ENCODE results near the gene LYPD4.

Gene LYPD4

GRCh38 chr19:41804336-41804735 is 40.1 kb downstream of the LYPD4 start:
- H3K27me3 ChIP-seq (ENCODE audit: insufficient read depth, low read length) = no peaks in the 10 kb centered on the region; the same call in 1 of the 2 replicates
- no peak for TF ChIP-seq CTCF (IDR thresholded peaks at IDR 0.05; ENCODE audit: low read length)
- TF ChIP-seq EZH2 (IDR thresholded peaks at IDR 0.05; ENCODE audit: borderline replicate concordance, low read length) = no peak
- no peak overlapping the region for H3K9ac ChIP-seq (ENCODE audit: low read length)
- H3K36me3 ChIP-seq (ENCODE audit: insufficient read depth, low read length) = no peaks in the 10 kb centered on the region
- no peak overlapping the region for H3K4me3 ChIP-seq (ENCODE audit: low read depth, low read length, poor library complexity, severe bottlenecking)
- H2AFZ ChIP-seq (ENCODE audit: low read length) = no peak overlapping the region
- H4K20me1 ChIP-seq (ENCODE audit: insufficient read depth, low read length) = no peaks in the 10 kb centered on the region
- no peaks in the 10 kb centered on the region for H3K79me2 ChIP-seq (ENCODE audit: insufficient read depth, low read length)
- H3F3A ChIP-seq (ENCODE audit: insufficient read depth, low read length) = no peaks in the 10 kb centered on the region
- H3K4me1 ChIP-seq (ENCODE audit: insufficient read depth, low read length, severe bottlenecking) = peaks cover 11% of the 10 kb centered on the region
- H3K27ac ChIP-seq (ENCODE audit: low read depth, low read length, poor library complexity, severe bottlenecking) = no peak overlapping the region
- no peaks in the 10 kb centered on the region for H3K9me3 ChIP-seq (ENCODE audit: low read length)
- H3K9me2 ChIP-seq (ENCODE audit: low read depth, low read length) = no peaks in the 10 kb centered on the region
- H3K4me2 ChIP-seq (ENCODE audit: low read length) = no peak overlapping the region

DNA sequence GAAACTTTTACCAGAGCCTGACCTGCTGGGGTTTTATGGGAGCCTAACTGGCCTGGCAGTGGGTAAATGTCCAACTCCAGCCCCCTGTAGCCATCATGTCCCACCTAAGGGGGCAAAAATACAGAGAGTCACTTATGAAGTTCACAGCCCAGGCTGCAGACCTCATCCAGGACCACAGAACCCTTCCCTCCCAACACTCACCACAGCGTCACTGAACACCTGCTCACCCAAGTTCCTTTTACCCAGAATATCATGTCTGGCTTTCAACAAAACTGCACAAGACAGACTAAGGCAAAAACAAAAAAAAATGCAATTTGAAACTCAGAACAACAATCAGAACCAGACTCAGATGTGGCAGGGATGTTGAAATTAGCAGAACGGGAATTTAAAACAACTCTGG is 41.7 kb downstream of the LYPD4 start:
- no peaks in the 10 kb centered on the region for H3K9me3 ChIP-seq (ENCODE audit: low read length)
- no peak overlapping the region for H3K4me3 ChIP-seq (ENCODE audit: low read depth, low read length, poor library complexity, severe bottlenecking)
- H3K4me1 ChIP-seq (ENCODE audit: insufficient read depth, low read length, severe bottlenecking) = peaks cover 11% of the 10 kb centered on the region
- no peak overlapping the region for H3K27ac ChIP-seq (ENCODE audit: low read depth, low read length, poor library complexity, severe bottlenecking)
- H3K79me2 ChIP-seq (ENCODE audit: insufficient read depth, low read length) = no peaks in the 10 kb centered on the region
- H3K4me2 ChIP-seq (ENCODE audit: low read length) = no peak overlapping the region
- H3K9ac ChIP-seq (ENCODE audit: low read length) = no peak overlapping the region
- no peaks in the 10 kb centered on the region for H3K36me3 ChIP-seq (ENCODE audit: insufficient read depth, low read length)
- no peaks in the 10 kb centered on the region for H3K9me2 ChIP-seq (ENCODE audit: low read depth, low read length)
- TF ChIP-seq CTCF (IDR thresholded peaks at IDR 0.05; ENCODE audit: low read length) = no peak
- TF ChIP-seq EZH2 (IDR thresholded peaks at IDR 0.05; ENCODE audit: borderline replicate concordance, low read length) = no peak
- no peak overlapping the region for H2AFZ ChIP-seq (ENCODE audit: low read length)
- H3F3A ChIP-seq (ENCODE audit: insufficient read depth, low read length) = no peaks in the 10 kb centered on the region
- no peaks in the 10 kb centered on the region; the same call in 1 of the 2 replicates for H3K27me3 ChIP-seq (ENCODE audit: insufficient read depth, low read length)
- H4K20me1 ChIP-seq (ENCODE audit: insufficient read depth, low read length) = no peaks in the 10 kb centered on the region

DNA sequence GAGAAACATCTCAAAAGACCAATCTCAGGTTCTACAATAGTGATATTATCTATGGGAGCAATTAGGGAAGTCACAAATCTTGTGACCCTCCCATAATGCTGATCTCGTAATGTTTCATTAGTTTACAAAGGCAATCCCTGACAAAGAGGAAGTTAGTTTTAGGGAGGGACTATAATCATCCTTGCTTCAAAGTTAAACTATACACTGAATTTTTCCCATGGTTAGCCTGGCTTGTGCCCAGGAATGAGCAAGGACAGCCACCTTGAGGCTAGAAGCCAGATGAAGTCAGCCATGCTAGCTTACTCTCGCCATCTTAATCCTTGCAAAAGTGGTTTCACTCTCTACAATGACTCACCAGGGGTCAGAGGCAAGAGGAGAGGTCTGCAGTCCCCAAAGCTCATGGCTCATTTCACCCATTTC is 42.7 kb downstream of the LYPD4 start:
- no peak overlapping the region for H3K27ac ChIP-seq (ENCODE audit: low read depth, low read length, poor library complexity, severe bottlenecking)
- no peaks in the 10 kb centered on the region for H3K9me3 ChIP-seq (ENCODE audit: low read length)
- H3K9ac ChIP-seq (ENCODE audit: low read length) = no peak overlapping the region
- no peak overlapping the region for H2AFZ ChIP-seq (ENCODE audit: low read length)
- no peaks in the 10 kb centered on the region for H4K20me1 ChIP-seq (ENCODE audit: insufficient read depth, low read length)
- H3K79me2 ChIP-seq (ENCODE audit: insufficient read depth, low read length) = no peaks in the 10 kb centered on the region
- H3K4me2 ChIP-seq (ENCODE audit: low read length) = no peak overlapping the region
- H3K9me2 ChIP-seq (ENCODE audit: low read depth, low read length) = no peaks in the 10 kb centered on the region
- no peaks in the 10 kb centered on the region for H3F3A ChIP-seq (ENCODE audit: insufficient read depth, low read length)
- peaks cover 11% of the 10 kb centered on the region for H3K4me1 ChIP-seq (ENCODE audit: insufficient read depth, low read length, severe bottlenecking)
- TF ChIP-seq EZH2 (IDR thresholded peaks at IDR 0.05; ENCODE audit: borderline replicate concordance, low read length) (no peak), CTCF (IDR thresholded peaks at IDR 0.05; ENCODE audit: low read length) (no peak)
- H3K27me3 ChIP-seq (ENCODE audit: insufficient read depth, low read length) = no peaks in the 10 kb centered on the region; the same call in 1 of the 2 replicates
- no peak overlapping the region for H3K4me3 ChIP-seq (ENCODE audit: low read depth, low read length, poor library complexity, severe bottlenecking)
- H3K36me3 ChIP-seq (ENCODE audit: insufficient read depth, low read length) = no peaks in the 10 kb centered on the region

Data from OCI-LY1 (cell line).